ENCODE data around the gene PRRT1B. TPM values are rescaled to one million over a fixed set of nuclear protein-coding genes. Genes with fewer than 3 reads are reported as not detected.

The PRRT1B gene
- total and polyA plus RNA-seq, 2 of the 4 experiments (the other 2 are of a cell fraction), result not detected

DNA sequence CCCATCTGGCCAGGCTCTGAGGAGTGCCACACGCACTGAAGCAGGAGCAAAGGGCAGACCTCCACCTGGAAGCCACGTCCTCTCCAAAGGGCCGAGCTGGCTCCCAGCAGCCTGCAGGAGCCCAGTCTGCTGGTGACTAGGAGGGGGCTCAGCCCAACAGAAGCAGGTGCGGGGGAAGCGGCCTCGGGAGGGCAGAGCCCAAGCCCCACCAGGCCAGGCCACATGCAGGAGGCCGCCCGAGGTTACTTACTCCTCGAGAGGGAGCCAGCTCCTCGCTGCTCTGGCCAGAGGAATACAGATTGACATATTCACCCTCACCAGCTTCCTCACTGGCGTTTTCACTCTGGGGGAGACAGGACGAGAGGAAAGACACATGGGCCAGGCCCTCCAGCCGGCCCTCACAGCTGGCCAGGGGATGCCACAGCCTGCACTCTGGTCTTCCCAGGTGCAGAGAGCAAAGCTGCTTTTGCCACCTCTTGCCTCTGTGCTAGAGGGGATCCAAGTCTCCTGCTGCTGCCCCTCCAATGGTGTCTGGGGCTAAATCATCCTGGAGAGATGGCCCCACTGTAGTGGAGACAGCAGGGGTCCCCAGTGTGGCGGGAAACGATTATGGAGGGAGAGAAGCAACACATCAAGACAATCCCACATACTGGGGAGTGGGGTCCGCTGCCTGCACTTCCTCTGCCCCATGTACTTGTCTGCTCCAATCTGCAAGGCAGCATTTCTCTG, 58.6 kb downstream of the PRRT1B start:
- Histone ChIP-seq H4K5ac (ENCODE audit: low read depth, low read length) (no peak overlapping the region), H3K4ac (ENCODE audit: low read depth, low read length) (no peak overlapping the region), H3K4me2 (ENCODE audit: low read depth, low read length) (no peak overlapping the region), H3K18ac (ENCODE audit: low read depth, low read length) (no peak overlapping the region), H3K79me1 (ENCODE audit: low read depth in 1 of 2, low read length in 2 of 2) (peaks cover 4 to 22% of the 10 kb centered on the region in 2 experiments; a peak in 3 of 4 replicates), H3K4me3 (ENCODE audit: insufficient read depth, low read depth, low read length) (no peak overlapping the region), H3K9me1 (ENCODE audit: insufficient read depth, low read length) (peaks cover 23% of the 10 kb centered on the region), H2AK9ac (replicated peaks; ENCODE audit: low read depth, low read length, poor library complexity) (no peak overlapping the region), H2AK5ac (ENCODE audit: low read depth, low read length) (no peak overlapping the region), H2BK15ac (ENCODE audit: low read depth, low read length) (no peak overlapping the region), H3K27ac (ENCODE audit: insufficient read depth, low read length) (no peak overlapping the region), H3K27me3 (ENCODE audit: control insufficient read depth, insufficient read depth, low read length) (no peaks in the 10 kb centered on the region), H4K8ac (ENCODE audit: low read depth in 2 of 2, low read length in 2 of 2) (no peak overlapping the region), H3K14ac (replicated peaks; ENCODE audit: low read depth, low read length) (no peak overlapping the region), H3K9me3 (ENCODE audit: control insufficient read depth, insufficient read depth, low read length) (no peaks in the 10 kb centered on the region), H3K4me1 (ENCODE audit: control insufficient read depth, insufficient read depth, low read length) (peaks cover 19% of the 10 kb centered on the region), H2BK5ac (ENCODE audit: low read depth, low read length, poor library complexity, severe bottlenecking) (no peak overlapping the region), H4K91ac (ENCODE audit: insufficient read depth, low read depth, low read length) (no peak overlapping the region), H3K36me3 (ENCODE audit: control insufficient read depth, insufficient read depth, low read length) (peaks cover 13% of the 10 kb centered on the region), H3K56ac (ENCODE audit: extremely low read depth, insufficient read depth, low read length) (no peak overlapping the region), H2BK20ac (ENCODE audit: low read depth, low read length) (no peak overlapping the region), H3K23ac (ENCODE audit: low read depth, low read length) (no peak overlapping the region), H4K20me1 (ENCODE audit: insufficient read depth, low read length) (peaks cover under 1% of the 10 kb centered on the region), H2BK120ac (ENCODE audit: low read depth, low read length) (no peak overlapping the region), H2AFZ (replicated peaks; ENCODE audit: low read length, poor library complexity) (no peak overlapping the region), H3K9ac (ENCODE audit: low read depth, low read length) (no peak overlapping the region)
- ChIA-PET POLR2A (ENCODE audit: unreplicated experiment) (no interaction called here), CTCF (no interaction called here)
- DNase-seq (no peak), ATAC-seq (ENCODE audit: low read depth) (no peak)
- no peak for TF ChIP-seq CHD1 (IDR thresholded peaks at IDR 0.05; ENCODE audit: low read depth, low read length)
- TF ChIP-seq CEBPB (IDR thresholded peaks at IDR 0.05; ENCODE audit: low read depth, low read length), result no peak
- TF ChIP-seq, protein P1, sequence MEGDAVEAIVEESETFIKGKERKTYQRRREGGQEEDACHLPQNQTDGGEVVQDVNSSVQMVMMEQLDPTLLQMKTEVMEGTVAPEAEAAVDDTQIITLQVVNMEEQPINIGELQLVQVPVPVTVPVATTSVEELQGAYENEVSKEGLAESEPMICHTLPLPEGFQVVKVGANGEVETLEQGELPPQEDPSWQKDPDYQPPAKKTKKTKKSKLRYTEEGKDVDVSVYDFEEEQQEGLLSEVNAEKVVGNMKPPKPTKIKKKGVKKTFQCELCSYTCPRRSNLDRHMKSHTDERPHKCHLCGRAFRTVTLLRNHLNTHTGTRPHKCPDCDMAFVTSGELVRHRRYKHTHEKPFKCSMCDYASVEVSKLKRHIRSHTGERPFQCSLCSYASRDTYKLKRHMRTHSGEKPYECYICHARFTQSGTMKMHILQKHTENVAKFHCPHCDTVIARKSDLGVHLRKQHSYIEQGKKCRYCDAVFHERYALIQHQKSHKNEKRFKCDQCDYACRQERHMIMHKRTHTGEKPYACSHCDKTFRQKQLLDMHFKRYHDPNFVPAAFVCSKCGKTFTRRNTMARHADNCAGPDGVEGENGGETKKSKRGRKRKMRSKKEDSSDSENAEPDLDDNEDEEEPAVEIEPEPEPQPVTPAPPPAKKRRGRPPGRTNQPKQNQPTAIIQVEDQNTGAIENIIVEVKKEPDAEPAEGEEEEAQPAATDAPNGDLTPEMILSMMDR (conservative IDR thresholded peaks at IDR 0.05; ENCODE audit: low read depth, low read length), result no peak
- TF ChIP-seq, protein P2, sequence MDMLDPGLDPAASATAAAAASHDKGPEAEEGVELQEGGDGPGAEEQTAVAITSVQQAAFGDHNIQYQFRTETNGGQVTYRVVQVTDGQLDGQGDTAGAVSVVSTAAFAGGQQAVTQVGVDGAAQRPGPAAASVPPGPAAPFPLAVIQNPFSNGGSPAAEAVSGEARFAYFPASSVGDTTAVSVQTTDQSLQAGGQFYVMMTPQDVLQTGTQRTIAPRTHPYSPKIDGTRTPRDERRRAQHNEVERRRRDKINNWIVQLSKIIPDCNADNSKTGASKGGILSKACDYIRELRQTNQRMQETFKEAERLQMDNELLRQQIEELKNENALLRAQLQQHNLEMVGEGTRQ (IDR thresholded peaks at IDR 0.05; ENCODE audit: low read depth, low read length), result no peak
- TF ChIP-seq RFX5 (IDR thresholded peaks at IDR 0.05; ENCODE audit: low read depth, low read length), result no peak
- no peak for TF ChIP-seq NFE2L2 (IDR thresholded peaks at IDR 0.05; ENCODE audit: low read depth, low read length)
- TF ChIP-seq, protein P3, sequence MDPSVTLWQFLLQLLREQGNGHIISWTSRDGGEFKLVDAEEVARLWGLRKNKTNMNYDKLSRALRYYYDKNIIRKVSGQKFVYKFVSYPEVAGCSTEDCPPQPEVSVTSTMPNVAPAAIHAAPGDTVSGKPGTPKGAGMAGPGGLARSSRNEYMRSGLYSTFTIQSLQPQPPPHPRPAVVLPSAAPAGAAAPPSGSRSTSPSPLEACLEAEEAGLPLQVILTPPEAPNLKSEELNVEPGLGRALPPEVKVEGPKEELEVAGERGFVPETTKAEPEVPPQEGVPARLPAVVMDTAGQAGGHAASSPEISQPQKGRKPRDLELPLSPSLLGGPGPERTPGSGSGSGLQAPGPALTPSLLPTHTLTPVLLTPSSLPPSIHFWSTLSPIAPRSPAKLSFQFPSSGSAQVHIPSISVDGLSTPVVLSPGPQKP (IDR thresholded peaks at IDR 0.05; ENCODE audit: borderline replicate concordance, low read depth, low read length), result no peak
- no peak for TF ChIP-seq MXI1 (IDR thresholded peaks at IDR 0.05; ENCODE audit: borderline replicate concordance, low read depth, low read length)
- no peak for TF ChIP-seq FOS (IDR thresholded peaks at IDR 0.05; ENCODE audit: low read depth, low read length)
- no peak for TF ChIP-seq RCOR1 (IDR thresholded peaks at IDR 0.05; ENCODE audit: insufficient replicate concordance, low read length)
- dilution Hi-C loops (cut with HindIII; ENCODE audit: low sequenced_read_pairs, unreplicated experiment) (no loop called here), in situ Hi-C loops (cut with MboI; ENCODE audit: low sequenced_read_pairs) (no loop called here), intact Hi-C loops (cut with micrococcal nuclease) (no loop called here)
- WGBS, 2 experiments (ENCODE audit: extremely low coverage in 2 of 2, insufficient read length in 1 of 2), result 92% methylated on average over 7 of the region's 16 CpGs; no CpG with 5 or more reads in 1 of the 2 experiments
- no TSS peak for BruUV-seq (replicated peaks)

All from IMR-90 (cell line).